ENCODE results near the gene CALY.

The CALY gene

DNA sequence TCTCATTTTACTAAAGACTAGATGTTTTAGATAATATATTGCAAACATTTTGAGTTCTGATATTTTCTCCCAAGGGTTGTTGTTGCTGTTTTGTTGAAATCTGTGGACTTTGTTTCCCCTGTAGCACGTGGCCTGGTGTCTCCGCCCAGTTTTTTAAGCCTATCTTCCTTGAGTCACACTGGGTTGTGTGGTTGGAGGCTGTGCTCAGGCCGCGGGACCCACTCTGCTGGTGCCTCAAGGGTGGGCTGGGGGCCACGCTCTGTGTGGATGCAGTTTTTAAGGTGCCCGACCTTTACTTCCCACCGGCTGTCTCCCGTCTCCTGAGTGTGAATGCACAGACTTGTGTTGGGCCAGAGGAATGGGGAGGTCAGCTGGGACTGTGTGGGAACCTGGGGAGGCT, 6.2 kb upstream of the CALY start:
- TF ChIP-seq, protein P1, sequence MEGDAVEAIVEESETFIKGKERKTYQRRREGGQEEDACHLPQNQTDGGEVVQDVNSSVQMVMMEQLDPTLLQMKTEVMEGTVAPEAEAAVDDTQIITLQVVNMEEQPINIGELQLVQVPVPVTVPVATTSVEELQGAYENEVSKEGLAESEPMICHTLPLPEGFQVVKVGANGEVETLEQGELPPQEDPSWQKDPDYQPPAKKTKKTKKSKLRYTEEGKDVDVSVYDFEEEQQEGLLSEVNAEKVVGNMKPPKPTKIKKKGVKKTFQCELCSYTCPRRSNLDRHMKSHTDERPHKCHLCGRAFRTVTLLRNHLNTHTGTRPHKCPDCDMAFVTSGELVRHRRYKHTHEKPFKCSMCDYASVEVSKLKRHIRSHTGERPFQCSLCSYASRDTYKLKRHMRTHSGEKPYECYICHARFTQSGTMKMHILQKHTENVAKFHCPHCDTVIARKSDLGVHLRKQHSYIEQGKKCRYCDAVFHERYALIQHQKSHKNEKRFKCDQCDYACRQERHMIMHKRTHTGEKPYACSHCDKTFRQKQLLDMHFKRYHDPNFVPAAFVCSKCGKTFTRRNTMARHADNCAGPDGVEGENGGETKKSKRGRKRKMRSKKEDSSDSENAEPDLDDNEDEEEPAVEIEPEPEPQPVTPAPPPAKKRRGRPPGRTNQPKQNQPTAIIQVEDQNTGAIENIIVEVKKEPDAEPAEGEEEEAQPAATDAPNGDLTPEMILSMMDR (IDR thresholded peaks at IDR 0.05; ENCODE audit: control extremely low read depth, extremely low read depth, low read depth, missing control alignments), result no peak
- ChIA-PET POLR2A (no interaction called here), CTCF (interaction anchor here (1.9 kb wide), 1 partner anchor 13 kb away, joined by 8 read pairs; no protein-coding TSS in a partner anchor)
- DNase-seq (ENCODE audit: extremely low spot score), result no peak

DNA sequence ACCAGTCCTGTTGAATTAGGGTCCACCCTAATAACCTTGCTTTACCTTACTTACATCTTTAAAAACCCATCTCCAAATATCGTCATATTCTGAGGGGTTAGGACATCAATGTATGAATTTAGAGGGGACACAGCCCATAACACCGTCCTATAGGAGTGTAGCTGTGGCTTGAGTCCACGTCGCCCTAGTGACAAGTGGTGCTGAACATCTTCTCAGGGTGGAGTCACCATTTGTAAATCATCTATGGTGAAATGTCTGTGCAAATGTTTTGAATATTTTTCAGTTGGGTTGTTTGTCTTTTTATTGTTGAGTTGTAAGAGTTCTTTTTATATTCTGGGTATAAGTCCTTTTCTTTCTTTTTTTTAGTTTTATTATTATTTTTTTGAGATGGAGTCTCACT, 5.3 kb upstream of the CALY start:
- ChIA-PET POLR2A (no interaction called here), CTCF (interaction anchor here (1.4 to 2.1 kb wide), 2 partner anchors 11 to 13 kb away, joined by 3 to 14 read pairs; no protein-coding TSS in a partner anchor)
- TF ChIP-seq, protein P1 (IDR thresholded peaks at IDR 0.05; ENCODE audit: control extremely low read depth, extremely low read depth, low read depth, missing control alignments), result no peak
- DNase-seq (ENCODE audit: extremely low spot score), result no peak

DNA sequence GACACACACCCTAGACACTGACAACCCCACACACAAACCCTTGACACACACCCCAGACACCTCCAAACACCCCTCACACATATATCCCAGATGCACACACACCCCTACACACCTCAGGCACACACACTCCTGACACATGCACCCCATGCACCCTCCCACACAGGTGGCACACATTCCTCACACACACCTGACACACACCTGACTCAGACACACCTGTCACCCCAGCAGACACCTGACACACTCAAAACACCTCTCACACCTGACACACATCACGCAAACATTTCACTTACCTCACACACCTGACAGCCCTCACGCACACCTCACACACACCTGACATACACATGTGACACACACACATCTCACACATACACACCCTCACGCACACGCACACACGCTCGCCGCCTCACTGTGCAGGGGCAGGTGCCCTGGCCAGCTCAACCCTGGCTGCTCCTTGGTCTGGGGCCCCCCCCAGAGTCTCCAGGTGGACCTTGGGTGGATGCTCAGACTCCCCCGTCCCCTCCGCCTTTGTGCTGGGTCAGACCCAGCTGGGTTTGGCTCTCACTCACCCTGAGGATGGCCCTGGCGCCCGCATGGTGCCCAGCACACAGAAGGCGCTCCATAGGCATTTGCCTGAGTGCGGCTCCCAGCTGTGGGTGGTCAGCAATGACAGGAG, 3.1 kb upstream of the CALY start:
- CTCF ChIA-PET, result interaction anchor here (2.1 kb wide), 1 partner anchor 11 kb away, joined by 14 read pairs; no protein-coding TSS in a partner anchor
- POLR2A ChIA-PET, result no interaction called here
- DNase-seq (ENCODE audit: extremely low spot score), result no peak
- TF ChIP-seq, protein P1 (IDR thresholded peaks at IDR 0.05; ENCODE audit: control extremely low read depth, extremely low read depth, low read depth, missing control alignments), result no peak

DNA sequence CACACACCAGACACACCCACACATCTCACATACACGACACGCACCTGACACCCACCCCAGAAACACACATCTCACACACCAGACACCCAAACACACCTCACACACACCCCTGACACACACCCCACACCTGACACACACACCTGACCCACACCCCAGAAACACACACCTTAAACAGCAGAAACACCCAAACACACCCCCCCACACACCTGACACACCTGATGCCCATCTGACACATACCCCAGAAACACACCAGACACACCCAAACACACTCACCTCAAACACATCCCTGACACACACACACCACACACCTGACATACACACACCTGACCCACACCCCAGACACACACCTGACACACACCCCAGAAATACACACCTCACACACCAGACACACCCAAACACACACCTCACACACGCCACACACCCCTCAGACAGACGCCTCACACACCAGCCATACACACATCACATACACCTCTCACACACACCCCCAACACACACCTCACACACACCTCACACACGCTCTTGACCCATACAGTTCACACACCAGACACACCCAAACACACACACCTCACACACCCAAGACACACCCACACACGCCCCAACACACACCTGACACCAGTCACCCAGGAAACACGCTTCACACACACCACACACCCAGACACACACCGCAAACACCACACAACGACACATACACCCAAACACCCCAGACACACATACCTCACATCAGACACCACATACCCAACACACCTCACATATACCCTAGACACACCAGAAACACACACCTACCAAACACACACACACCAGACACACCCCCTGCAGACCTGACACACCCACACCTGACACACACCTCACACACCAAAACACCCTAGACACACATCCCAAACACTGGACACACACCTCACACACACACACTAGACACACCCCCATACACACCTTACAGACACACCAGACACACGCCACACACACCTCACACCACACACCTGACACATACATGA, 1.7 kb upstream of the CALY start:
- POLR2A ChIA-PET, result no interaction called here
- no peak for DNase-seq (ENCODE audit: extremely low spot score)
- TF ChIP-seq, protein P1 (IDR thresholded peaks at IDR 0.05; ENCODE audit: control extremely low read depth, extremely low read depth, low read depth, missing control alignments), result no peak
- CTCF ChIA-PET, result no interaction called here

DNA sequence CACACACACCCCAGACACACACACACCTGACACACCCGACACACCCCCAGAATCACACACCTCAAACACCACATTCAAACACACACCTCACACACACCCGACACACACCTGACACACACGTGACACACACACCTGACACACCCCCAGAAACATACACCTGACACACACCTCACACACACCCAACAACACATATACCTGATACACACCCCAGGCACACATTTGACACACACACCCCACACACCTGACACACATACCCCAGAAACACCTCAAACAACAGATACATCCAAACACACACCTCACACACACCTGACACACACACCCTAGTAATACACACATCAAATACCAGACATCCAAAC, 652 bp upstream of the CALY start:
- ChIA-PET POLR2A (no interaction called here), CTCF (no interaction called here)
- DNase-seq (ENCODE audit: extremely low spot score), result no peak
- TF ChIP-seq, protein P1 (IDR thresholded peaks at IDR 0.05; ENCODE audit: control extremely low read depth, extremely low read depth, low read depth, missing control alignments), result no peak

DNA sequence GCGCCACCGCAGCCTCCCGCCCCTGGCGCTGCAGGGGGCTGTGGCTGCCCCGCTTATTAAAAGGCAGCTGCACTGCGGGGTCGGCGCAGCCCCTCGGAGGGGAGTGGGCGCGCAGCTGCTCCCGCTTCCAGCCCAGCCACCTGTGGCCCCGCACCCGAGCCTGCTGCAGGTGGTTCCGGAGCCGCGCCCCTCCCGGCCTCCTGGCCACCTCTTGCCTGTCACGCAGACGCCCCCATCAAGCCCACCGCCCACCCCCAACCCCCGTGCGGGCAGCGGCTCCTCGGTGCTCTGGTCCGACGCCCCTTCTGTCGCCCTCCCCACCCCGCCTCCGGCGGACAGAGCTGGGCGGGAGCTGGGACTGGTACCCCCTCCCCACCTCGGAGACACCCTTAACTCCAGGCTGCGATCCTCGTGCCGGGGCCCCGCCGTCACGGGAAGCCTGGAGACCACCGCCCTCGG, 549 bp downstream of the CALY start:
- ChIA-PET CTCF (no interaction called here), POLR2A (no interaction called here)
- DNase-seq (ENCODE audit: extremely low spot score), result no peak
- TF ChIP-seq, protein P1 (IDR thresholded peaks at IDR 0.05; ENCODE audit: control extremely low read depth, extremely low read depth, low read depth, missing control alignments), result no peak
